Measurements from ENCODE around the gene NOTCH4.
"Not testable (repeated sequence)": the region's sequence is repeated elsewhere in the genome, so short reads cannot be mapped to it uniquely, and the experiment has no call there.

Gene NOTCH4

DNA sequence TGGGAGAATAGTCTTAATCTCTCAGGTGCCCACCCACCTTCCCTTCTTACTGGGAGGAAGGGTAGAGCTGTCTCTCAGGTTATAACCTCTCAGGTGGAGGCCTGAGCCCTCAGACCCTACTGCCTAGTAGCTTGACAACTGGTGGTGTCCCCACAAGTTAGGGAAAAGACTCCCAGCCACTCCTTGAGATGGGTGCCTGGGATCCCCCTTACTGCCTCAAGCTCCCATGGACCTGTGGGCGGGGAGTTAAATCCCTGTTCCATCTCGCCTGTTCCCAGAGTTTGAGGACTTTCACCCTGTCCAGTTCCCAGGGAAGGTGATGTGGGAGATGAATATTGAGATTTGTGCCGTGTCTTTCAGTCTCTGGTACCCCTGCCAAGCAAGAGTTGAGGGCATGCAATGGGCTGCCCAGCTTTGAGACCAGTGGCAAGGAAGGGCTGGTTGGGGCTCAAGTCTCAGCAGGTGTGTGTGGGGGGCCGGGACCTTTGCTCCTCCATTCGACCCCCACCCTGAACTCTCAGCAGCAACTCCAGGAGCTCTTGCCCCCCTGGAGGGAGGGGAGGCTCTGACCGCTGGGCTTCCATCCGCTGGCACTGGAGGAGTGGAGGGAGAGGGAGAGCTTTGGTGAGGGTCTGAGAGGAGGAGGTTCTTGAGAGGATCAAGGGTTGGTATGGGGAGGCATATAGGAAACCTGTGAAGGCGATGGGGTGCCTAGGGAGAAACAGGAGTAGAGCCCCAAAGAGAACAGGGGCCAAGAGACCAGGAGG, 32.8 kb downstream of the NOTCH4 start:
- TF ChIP-seq HDGF (IDR thresholded peaks at IDR 0.05; ENCODE audit: borderline replicate concordance) (no peak), ELF4 (IDR thresholded peaks at IDR 0.05) (no peak), NFRKB (IDR thresholded peaks at IDR 0.05) (no peak), SUZ12 (IDR thresholded peaks at IDR 0.05) (no peak), FOXA1 (IDR thresholded peaks at IDR 0.05) (no peak), ARNT (IDR thresholded peaks at IDR 0.05) (no peak), L3MBTL2 (conservative IDR thresholded peaks at IDR 0.05) (no peak), CTBP1 (IDR thresholded peaks at IDR 0.05; ENCODE audit: borderline replicate concordance) (no peak)
- POLR2A ChIA-PET: interaction anchor here (1.1 to 11.7 kb wide), 3 partner anchors 13 to 63 kb away, joined by 9 to 153 read pairs (median 9); partner anchors contain the start of genes AGPAT1, ATF6B, FKBPL and RNF5
- DNase-seq (ENCODE audit: extremely low spot score): no peak
- CTCF ChIA-PET: no interaction called here

DNA sequence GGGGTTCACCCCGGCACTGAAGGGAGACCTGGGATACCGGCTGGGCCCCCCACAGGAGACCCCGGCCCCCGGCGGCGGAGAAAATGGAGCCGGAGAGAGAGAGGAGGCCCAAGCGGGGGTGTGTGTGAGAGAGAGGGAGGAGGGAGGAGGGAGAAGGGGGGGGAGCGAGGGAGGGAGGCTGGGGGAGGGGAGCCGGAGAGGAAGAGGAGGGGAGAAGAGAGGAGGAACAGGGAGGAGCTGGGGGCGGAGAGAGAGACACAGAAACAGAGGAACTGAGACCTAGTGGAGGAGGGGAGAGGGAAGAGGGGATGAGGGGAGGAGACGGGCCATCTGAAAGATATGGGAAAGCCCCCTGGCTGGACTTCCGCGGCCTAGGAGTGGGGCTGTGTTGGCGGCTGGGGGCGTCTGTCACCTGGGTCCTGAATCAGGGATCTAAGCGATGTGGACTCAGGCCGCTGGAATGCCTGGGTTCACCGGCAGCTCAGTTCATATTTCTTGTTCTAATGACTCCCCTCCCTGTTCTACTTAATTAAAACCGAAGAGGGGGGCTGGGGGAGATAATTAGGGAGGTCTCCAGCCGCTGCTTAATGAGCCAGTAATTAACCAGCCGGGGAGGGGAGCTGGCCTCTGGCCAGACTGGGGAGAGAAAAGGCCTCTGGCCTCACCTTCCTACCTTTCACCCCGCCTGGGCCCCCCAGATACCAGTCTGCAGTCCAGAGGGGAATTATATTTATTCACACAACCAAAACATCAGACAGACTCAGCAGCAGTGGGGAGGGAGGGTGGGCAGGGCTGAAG, 33.6 kb downstream of the NOTCH4 start, which contains the start of gene PBX2:
PBX2 (minus strand) TSS at position 149 of the 798 bp plus-strand sequence. CDS start 287 bp downstream, outside the sequence.
- TF ChIP-seq BHLHE40 (IDR thresholded peaks at IDR 0.05; ENCODE audit: borderline replicate concordance): no peak
- TF ChIP-seq FOXK2 (IDR thresholded peaks at IDR 0.05): no peak
- no peak for TF ChIP-seq LEF1 (IDR thresholded peaks at IDR 0.05; ENCODE audit: borderline replicate concordance)
- TF ChIP-seq HDGF (IDR thresholded peaks at IDR 0.05; ENCODE audit: borderline replicate concordance): no peak
- no peak for TF ChIP-seq FOXA1 (IDR thresholded peaks at IDR 0.05)
- no peak for TF ChIP-seq TARDBP (IDR thresholded peaks at IDR 0.05)
- no peak for TF ChIP-seq FOXM1 (IDR thresholded peaks at IDR 0.05; ENCODE audit: borderline replicate concordance)
- no peak for TF ChIP-seq SUZ12 (IDR thresholded peaks at IDR 0.05)
- no peak for TF ChIP-seq L3MBTL2 (conservative IDR thresholded peaks at IDR 0.05)
- TF ChIP-seq NFRKB (IDR thresholded peaks at IDR 0.05): no peak
- no peak for TF ChIP-seq CTBP1 (IDR thresholded peaks at IDR 0.05; ENCODE audit: borderline replicate concordance)
- no peak for TF ChIP-seq ARNT (IDR thresholded peaks at IDR 0.05)
- no peak for TF ChIP-seq SP1 (IDR thresholded peaks at IDR 0.05)
- TF ChIP-seq, protein P1, sequence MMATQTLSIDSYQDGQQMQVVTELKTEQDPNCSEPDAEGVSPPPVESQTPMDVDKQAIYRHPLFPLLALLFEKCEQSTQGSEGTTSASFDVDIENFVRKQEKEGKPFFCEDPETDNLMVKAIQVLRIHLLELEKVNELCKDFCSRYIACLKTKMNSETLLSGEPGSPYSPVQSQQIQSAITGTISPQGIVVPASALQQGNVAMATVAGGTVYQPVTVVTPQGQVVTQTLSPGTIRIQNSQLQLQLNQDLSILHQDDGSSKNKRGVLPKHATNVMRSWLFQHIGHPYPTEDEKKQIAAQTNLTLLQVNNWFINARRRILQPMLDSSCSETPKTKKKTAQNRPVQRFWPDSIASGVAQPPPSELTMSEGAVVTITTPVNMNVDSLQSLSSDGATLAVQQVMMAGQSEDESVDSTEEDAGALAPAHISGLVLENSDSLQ (IDR thresholded peaks at IDR 0.05): no peak
- TF ChIP-seq ZNF384 (IDR thresholded peaks at IDR 0.05): no peak
- TF ChIP-seq ELF4 (IDR thresholded peaks at IDR 0.05): no peak
- peak; percentile 49 for DNase-seq (ENCODE audit: extremely low spot score)
- ChIA-PET POLR2A (interaction anchor here (0.5 to 11.7 kb wide), 5 partner anchors 12 to 62 kb away, joined by 3 to 153 read pairs (median 9); partner anchors contain the start of genes AGPAT1, ATF6B, FKBPL and RNF5), CTCF (no interaction called here)

DNA sequence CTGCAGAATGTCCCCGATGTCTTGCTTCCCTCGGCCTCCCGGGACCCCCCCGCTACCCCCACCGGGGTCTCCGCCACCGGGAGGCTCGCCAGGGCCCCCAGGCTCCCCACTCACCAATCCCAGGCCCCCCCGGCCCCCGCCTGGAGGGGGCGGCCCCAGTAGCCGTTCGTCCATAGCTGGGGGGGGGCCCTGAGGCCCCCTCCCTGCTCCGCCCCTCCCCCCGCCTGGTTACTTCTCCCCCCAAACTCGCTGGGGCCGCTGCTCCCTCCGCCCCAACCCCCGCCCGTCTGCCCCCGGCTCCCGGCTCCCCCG, 34.2 kb downstream of the NOTCH4 start:
- DNase-seq (ENCODE audit: extremely low spot score): no peak
- ChIA-PET POLR2A (interaction anchor here (1.0 to 11.7 kb wide), 3 partner anchors 12 to 61 kb away, joined by 3 to 153 read pairs (median 9); partner anchors contain the start of genes AGPAT1, ATF6B and RNF5), CTCF (no interaction called here)
- no peak for TF ChIP-seq ELF4 (IDR thresholded peaks at IDR 0.05)
- TF ChIP-seq SP1 (IDR thresholded peaks at IDR 0.05): no peak
- no peak for TF ChIP-seq ZNF384 (IDR thresholded peaks at IDR 0.05)
- no peak for TF ChIP-seq BHLHE40 (IDR thresholded peaks at IDR 0.05; ENCODE audit: borderline replicate concordance)
- no peak for TF ChIP-seq NFRKB (IDR thresholded peaks at IDR 0.05)
- no peak for TF ChIP-seq CTBP1 (IDR thresholded peaks at IDR 0.05; ENCODE audit: borderline replicate concordance)
- TF ChIP-seq LEF1 (IDR thresholded peaks at IDR 0.05; ENCODE audit: borderline replicate concordance): no peak
- TF ChIP-seq SUZ12 (IDR thresholded peaks at IDR 0.05): no peak
- TF ChIP-seq FOXA1 (IDR thresholded peaks at IDR 0.05): no peak
- TF ChIP-seq, protein P1 (IDR thresholded peaks at IDR 0.05): no peak
- no peak; the same call in 1 of the 2 replicates for TF ChIP-seq FOXM1 (IDR thresholded peaks at IDR 0.05; ENCODE audit: borderline replicate concordance)
- no peak for TF ChIP-seq HDGF (IDR thresholded peaks at IDR 0.05; ENCODE audit: borderline replicate concordance)
- TF ChIP-seq FOXK2 (IDR thresholded peaks at IDR 0.05): no peak
- no peak for TF ChIP-seq ARNT (IDR thresholded peaks at IDR 0.05)
- no peak for TF ChIP-seq L3MBTL2 (conservative IDR thresholded peaks at IDR 0.05)
- no peak for TF ChIP-seq TARDBP (IDR thresholded peaks at IDR 0.05)

DNA sequence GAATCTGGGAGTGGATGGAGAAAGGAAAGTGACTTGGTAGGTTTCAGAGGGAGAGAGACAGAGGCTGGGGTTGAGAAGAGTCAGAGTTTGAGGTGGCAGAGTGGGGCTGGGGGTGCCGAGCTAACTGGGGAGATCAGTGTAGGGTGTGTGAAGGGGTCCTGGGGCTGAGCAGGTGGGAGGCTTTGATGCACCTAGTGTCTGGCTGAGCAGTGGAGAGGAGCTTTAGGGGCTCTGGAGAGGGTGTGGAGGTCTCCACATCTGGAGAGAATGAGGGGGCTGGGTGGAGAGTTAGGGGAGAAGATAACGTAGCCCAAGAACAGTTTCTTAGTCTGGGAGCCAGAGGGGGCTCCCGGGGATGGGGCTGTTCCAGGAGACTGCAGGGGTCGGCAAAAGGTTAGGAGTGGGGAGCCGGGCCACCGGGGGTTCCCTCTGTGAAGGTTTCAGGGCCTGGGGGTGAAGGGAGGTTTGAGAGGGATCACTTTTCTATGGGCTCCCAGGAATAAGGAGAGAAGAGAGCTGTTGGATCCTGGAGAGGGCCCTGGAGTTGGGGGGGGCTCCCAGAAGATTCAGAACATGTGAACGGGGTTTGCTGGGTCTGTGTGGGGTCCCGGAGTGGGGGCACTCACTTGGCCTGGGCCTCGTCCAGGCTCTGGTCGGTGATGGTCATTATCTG, 34.7 kb downstream of the NOTCH4 start:
- ChIA-PET POLR2A (interaction anchor here (11.7 kb wide), 1 partner anchor 11 kb away, joined by 153 read pairs; the partner anchor contains the start of genes AGPAT1 and RNF5), CTCF (interaction anchor here (0.6 kb wide), 1 partner anchor 91 kb away, joined by 4 read pairs; no protein-coding TSS in a partner anchor)
- DNase-seq (ENCODE audit: extremely low spot score): no peak
- 0 out of 2 replicates have a peak, but pooled peaks have one; percentile 45 for TF ChIP-seq FOXM1 (IDR thresholded peaks at IDR 0.05; ENCODE audit: borderline replicate concordance)
- TF ChIP-seq L3MBTL2 (conservative IDR thresholded peaks at IDR 0.05): no peak
- TF ChIP-seq BHLHE40 (IDR thresholded peaks at IDR 0.05; ENCODE audit: borderline replicate concordance): no peak
- no peak for TF ChIP-seq ZNF384 (IDR thresholded peaks at IDR 0.05)
- TF ChIP-seq LEF1 (IDR thresholded peaks at IDR 0.05; ENCODE audit: borderline replicate concordance): no peak
- no peak for TF ChIP-seq ARNT (IDR thresholded peaks at IDR 0.05)
- TF ChIP-seq CTBP1 (IDR thresholded peaks at IDR 0.05; ENCODE audit: borderline replicate concordance): no peak
- TF ChIP-seq ELF4 (IDR thresholded peaks at IDR 0.05): no peak

DNA sequence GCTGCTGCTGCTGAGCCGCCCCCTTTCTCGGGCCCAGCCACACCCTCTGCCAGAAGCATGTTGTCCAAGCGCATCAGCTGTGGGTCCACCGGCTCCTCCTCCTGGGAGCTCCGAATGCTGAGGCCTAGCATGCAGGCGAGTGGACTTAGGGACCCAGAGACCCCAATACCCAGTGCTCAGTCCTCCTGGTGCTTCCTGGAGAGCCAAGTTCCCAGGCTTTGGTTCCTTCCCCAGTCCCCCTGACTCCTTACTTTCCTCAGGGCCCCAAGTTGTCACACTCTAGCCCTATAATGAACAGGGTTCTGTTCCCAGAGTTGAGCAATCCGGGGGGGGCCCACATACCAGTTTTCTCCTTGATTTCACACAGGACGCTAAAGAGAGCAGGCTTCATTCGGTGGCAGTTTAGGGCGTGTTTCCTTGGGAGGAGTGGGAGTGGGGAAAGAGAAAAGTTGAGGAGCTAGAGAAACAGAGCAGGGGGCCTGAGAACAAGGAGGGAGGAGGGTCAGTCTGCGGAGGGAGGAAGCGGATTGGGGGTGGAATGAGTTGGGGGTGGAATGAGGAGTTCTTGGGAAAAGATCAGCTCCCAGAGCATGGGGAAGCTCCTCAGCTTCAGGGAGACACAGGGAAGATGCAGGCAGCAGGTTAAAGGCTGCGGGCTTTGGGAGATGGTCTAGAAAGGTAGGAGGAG, 35.3 kb downstream of the NOTCH4 start:
- ChIA-PET POLR2A (interaction anchor here (11.7 kb wide), 1 partner anchor 10 kb away, joined by 153 read pairs; the partner anchor contains the start of genes AGPAT1 and RNF5), CTCF (interaction anchor here (0.6 kb wide), 1 partner anchor 90 kb away, joined by 4 read pairs; no protein-coding TSS in a partner anchor)
- no peak for TF ChIP-seq CTBP1 (IDR thresholded peaks at IDR 0.05; ENCODE audit: borderline replicate concordance)
- TF ChIP-seq TARDBP (IDR thresholded peaks at IDR 0.05): no peak
- TF ChIP-seq L3MBTL2 (conservative IDR thresholded peaks at IDR 0.05): no peak
- no peak for TF ChIP-seq ZNF384 (IDR thresholded peaks at IDR 0.05)
- no peak for TF ChIP-seq ARNT (IDR thresholded peaks at IDR 0.05)
- TF ChIP-seq FOXM1 (IDR thresholded peaks at IDR 0.05; ENCODE audit: borderline replicate concordance): no peak
- TF ChIP-seq, protein P1 (IDR thresholded peaks at IDR 0.05): no peak
- TF ChIP-seq HDGF (IDR thresholded peaks at IDR 0.05; ENCODE audit: borderline replicate concordance): no peak
- TF ChIP-seq LEF1 (IDR thresholded peaks at IDR 0.05; ENCODE audit: borderline replicate concordance): no peak
- TF ChIP-seq SP1 (IDR thresholded peaks at IDR 0.05): no peak
- no peak for TF ChIP-seq ELF4 (IDR thresholded peaks at IDR 0.05)
- no peak for TF ChIP-seq FOXA1 (IDR thresholded peaks at IDR 0.05)
- TF ChIP-seq FOXK2 (IDR thresholded peaks at IDR 0.05): no peak
- no peak for TF ChIP-seq NFRKB (IDR thresholded peaks at IDR 0.05)
- TF ChIP-seq SUZ12 (IDR thresholded peaks at IDR 0.05): no peak
- TF ChIP-seq BHLHE40 (IDR thresholded peaks at IDR 0.05; ENCODE audit: borderline replicate concordance): no peak
- no peak for DNase-seq (ENCODE audit: extremely low spot score)

DNA sequence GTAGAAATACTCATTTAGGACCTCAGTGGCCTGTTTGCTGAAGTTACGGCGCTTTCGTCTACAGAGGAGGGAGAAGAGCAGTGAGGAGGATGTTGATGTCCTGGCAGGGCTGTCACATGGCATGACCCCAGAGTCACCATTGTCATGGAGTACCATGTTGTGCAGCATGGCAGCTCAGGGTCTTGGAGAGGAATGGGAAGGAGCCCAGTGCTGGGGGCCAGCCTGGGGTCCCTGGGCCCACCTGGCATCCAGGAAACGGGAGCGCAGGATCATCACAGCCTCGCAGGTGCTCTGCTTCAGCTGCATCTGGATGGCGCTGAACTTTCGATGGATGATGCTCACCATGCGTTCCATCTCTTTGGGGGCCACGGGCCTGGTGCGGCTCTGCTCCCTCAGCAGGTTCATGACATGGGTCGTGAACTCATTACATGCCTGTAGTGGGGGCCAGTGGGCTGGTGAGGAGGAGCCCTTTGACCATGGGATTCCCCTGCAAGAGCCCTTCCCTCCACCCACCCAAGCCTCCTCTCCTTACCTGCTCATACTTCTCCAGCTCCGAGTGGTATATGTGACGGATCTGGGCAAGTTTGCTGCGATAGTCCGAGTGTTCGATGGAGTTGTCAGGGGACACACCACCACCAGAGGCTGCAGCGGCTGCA, 36.0 kb downstream of the NOTCH4 start:
- DNase-seq (ENCODE audit: extremely low spot score); CTCF ChIA-PET: not testable (repeated sequence)
- POLR2A ChIA-PET: interaction anchor here (11.7 kb wide), 1 partner anchor 10 kb away, joined by 153 read pairs; the partner anchor contains the start of genes AGPAT1 and RNF5
